HepG2 (cell line): Measurements from ENCODE around the gene HOMEZ. TPM values are rescaled to one million over a fixed set of nuclear protein-coding genes. Genes with fewer than 3 reads are reported as not detected.

ENCODE experiments used
- KDM5B ChIP-seq: sonication (generic); formaldehyde crosslinking; IDR thresholded peaks from 2 replicates; pipeline ENCODE4 v1.4.0; 2020; ENCODE audit warnings: missing genetic modification reagents, mild to moderate bottlenecking, borderline replicate concordance
- MBNL3 ChIP-seq: fragments of 250-450 bp; sonication (Bioruptor Pico); conservative IDR thresholded peaks from 2 replicates; pipeline ENCODE4 v1.8.0; 2022; ENCODE audit warnings: mild to moderate bottlenecking, inconsistent platforms
- MED8 ChIP-seq: sonication (generic); formaldehyde crosslinking; IDR thresholded peaks from 2 replicates; pipeline ENCODE4 v1.8.1; 2023; ENCODE audit warnings: mild to moderate bottlenecking, missing genetic modification reagents; ENCODE audit not compliant: insufficient replicate concordance
- MYNN ChIP-seq: sonication (generic); formaldehyde crosslinking; IDR thresholded peaks from 2 replicates; pipeline ENCODE4 v1.4.0; 2020; ENCODE audit warnings: mild to moderate bottlenecking, low read depth, missing genetic modification reagents
- PRPF4 ChIP-seq: fragments of 200-400 bp; formaldehyde crosslinking; IDR thresholded peaks from 2 replicates; pipeline ENCODE4 v1.6.1; 2016; ENCODE audit warnings: low read length, low read depth; ENCODE audit not compliant: poor library complexity, severe bottlenecking
- RXRA ChIP-seq: sonication (generic); formaldehyde crosslinking; IDR thresholded peaks from 2 replicates; pipeline ENCODE4 v1.5.1; 2020; ENCODE audit warnings: missing genetic modification reagents
- SOX6 ChIP-seq, 2 experiments: fragments of 450-650 bp in 1 of 2; sonication (generic) in 1 of 2; formaldehyde crosslinking in 1 of 2; IDR thresholded peaks; 2 replicates each; pipeline versions ENCODE4 v1.4.0 to v1.6.1; 2017 to 2020; ENCODE audit warnings: antibody characterized with exemption in 1 of 2, mild to moderate bottlenecking in 1 of 2, missing genetic modification reagents in 1 of 2
- SP140L ChIP-seq: sonication (generic); formaldehyde crosslinking; IDR thresholded peaks from 2 replicates; pipeline ENCODE4 v1.4.0; 2020; ENCODE audit warnings: missing genetic modification reagents, borderline replicate concordance
- YY1 ChIP-seq: IDR thresholded peaks from 2 replicates; pipeline ENCODE4 v1.6.1; 2011; ENCODE audit warnings: low read length, low read depth, moderate library complexity, mild to moderate bottlenecking; ENCODE audit not compliant: insufficient read depth, insufficient replicate concordance
- ZFAT ChIP-seq: sonication (generic); formaldehyde crosslinking; conservative IDR thresholded peaks from 2 replicates; pipeline ENCODE4 v1.8.1; 2023; ENCODE audit warnings: missing genetic modification reagents, inconsistent platforms
- ZMYM2 ChIP-seq: sonication (generic); formaldehyde crosslinking; IDR thresholded peaks from 2 replicates; pipeline ENCODE4 v1.8.0; 2022; ENCODE audit warnings: mild to moderate bottlenecking, missing genetic modification reagents
- ZNF24 ChIP-seq: fragments of 450-650 bp; IDR thresholded peaks from 2 replicates; pipeline ENCODE4 v1.6.1; 2017; ENCODE audit warnings: antibody characterized with exemption, mild to moderate bottlenecking
- ZNF274 ChIP-seq: sonication (generic); formaldehyde crosslinking; IDR thresholded peaks from 2 replicates; pipeline ENCODE4 v1.5.1; 2020; ENCODE audit warnings: mild to moderate bottlenecking, missing genetic modification reagents
- ZNF44 ChIP-seq: sonication (generic); formaldehyde crosslinking; IDR thresholded peaks from 2 replicates; pipeline ENCODE4 v1.5.1; 2020; ENCODE audit warnings: mild to moderate bottlenecking, missing genetic modification reagents
- ZNF552 ChIP-seq: sonication (generic); formaldehyde crosslinking; IDR thresholded peaks from 2 replicates; pipeline ENCODE4 v1.9.0; 2022; ENCODE audit warnings: missing genetic modification reagents, mild to moderate bottlenecking, borderline replicate concordance
- polyA plus RNA-seq, 8 experiments: library from polyadenylated mRNA; depleted of rRNA in 3 of 8; stranded (reverse) in 7 of 8; unstranded in 1 of 8; fragments of >200 nt; fragmentation: Illumina TruSeq in 4 of 8; extraction: Trizol in 4 of 8; gene quantifications; 2 replicates each; pipeline versions ENCODE4 v1.2.1 to v1.2.3, GENCODE V29; 2011 to 2016; ENCODE audit warnings: low read depth in 4 of 8, missing spikeins in 1 of 8, mixed read lengths in 1 of 8; ENCODE audit not compliant: insufficient read depth in 1 of 8
- total RNA-seq, 5 experiments: library from RNA; depleted of rRNA; stranded (reverse); fragments of >200 nt; fragmentation: Illumina TruSeq; extraction: Trizol; gene quantifications; 2 replicates each; pipeline ENCODE4 v1.2.3, GENCODE V29; 2016; ENCODE audit warnings: low read depth in 1 of 5
- TF ChIP-seq, protein P1 (sequence below): sonication (generic); formaldehyde crosslinking; IDR thresholded peaks from 2 replicates; pipeline ENCODE4 v1.5.1; 2020; ENCODE audit warnings: missing genetic modification reagents, mild to moderate bottlenecking, borderline replicate concordance
- TF ChIP-seq, protein P2 (sequence below): IDR thresholded peaks from 2 replicates; pipeline ENCODE4 v1.6.1; 2016; ENCODE audit warnings: mild to moderate bottlenecking
- TF ChIP-seq, protein P3 (sequence below): sonication (generic); formaldehyde crosslinking; IDR thresholded peaks from 2 replicates; pipeline ENCODE4 v1.4.0; 2020; ENCODE audit warnings: missing genetic modification reagents
- TF ChIP-seq, protein P4 (sequence below): sonication (generic); formaldehyde crosslinking; IDR thresholded peaks from 2 replicates; pipeline ENCODE4 v1.4.0; 2020; ENCODE audit warnings: missing genetic modification reagents, borderline replicate concordance
- TF ChIP-seq, protein P5 (sequence below): sonication (generic); formaldehyde crosslinking; IDR thresholded peaks from 2 replicates; pipeline ENCODE4 v1.8.0; 2022; ENCODE audit warnings: low read depth, missing genetic modification reagents

The HOMEZ gene
- total and polyA plus RNA-seq, 2 of the 13 experiments (the other 11 are each of a cell fraction or from before 2014, with no cell fraction given) = 14.5 to 31.8 TPM

DNA sequence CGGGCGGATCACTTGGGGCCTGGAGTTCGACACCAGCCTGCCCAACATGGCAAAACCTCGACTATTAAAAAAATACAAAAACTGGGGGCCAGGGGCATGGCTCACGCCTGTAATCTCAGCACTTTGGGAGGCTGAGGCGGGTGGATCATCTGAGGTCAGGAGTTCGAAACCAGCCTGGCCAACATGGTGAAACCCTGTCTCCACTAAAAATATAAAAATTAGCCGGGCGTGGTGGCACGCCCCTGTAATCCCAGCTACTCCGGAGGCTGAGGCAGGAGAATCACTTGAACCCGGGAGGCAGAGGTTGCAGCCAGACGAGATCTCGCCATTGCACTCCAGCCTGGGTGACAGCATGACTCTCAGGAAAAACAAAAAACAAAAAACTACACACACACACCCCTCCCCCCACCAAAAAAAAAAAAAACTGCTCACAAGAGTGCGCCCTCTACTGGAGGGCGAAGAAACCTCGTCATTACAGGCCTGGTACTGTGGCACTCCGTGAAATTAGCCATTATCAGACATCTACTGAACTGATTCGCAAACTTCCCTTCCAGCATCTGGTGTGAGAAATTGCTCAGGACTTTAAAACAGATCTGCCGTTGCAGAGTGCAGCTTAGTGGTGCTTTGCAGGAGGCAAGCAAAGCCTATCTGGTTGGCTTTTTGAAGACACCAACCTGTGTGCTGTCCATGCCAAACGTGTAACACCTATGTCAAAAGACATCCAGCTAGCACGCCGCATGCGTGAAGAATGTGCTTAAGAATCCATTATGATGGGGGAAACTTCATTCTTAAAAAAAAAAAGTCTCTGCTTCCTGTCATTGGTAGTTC lies 9.0 kb upstream of the HOMEZ start (continued):
- TF ChIP-seq KDM5B (peak; percentile 57; the same call in 1 of the 2 replicates), SOX6 (IDR thresholded peaks at IDR 0.05) (no peak), SOX6 (CRISPR knock-in tag; IDR thresholded peaks at IDR 0.05) (peak; percentile 57; the same call in 1 of the 2 replicates), ZNF552 (CRISPR knock-in tag) (no peak), MBNL3 (CRISPR knock-in tag) (0 out of 2 replicates have a peak, but pooled peaks have one; percentile 6), ZMYM2 (CRISPR knock-in tag) (0 out of 2 replicates have a peak, but pooled peaks have one; percentile 65), MYNN (CRISPR knock-in tag) (no peak), ZNF44 (peak; percentile 87), MED8 (CRISPR knock-in tag) (peak; percentile 45), RXRA (CRISPR knock-in tag) (no peak), ZFAT (0 out of 2 replicates have a peak, but pooled peaks have one; percentile 80), YY1 (peak; percentile 37), ZNF274 (CRISPR knock-in tag) (no peak), SP140L (CRISPR knock-in tag) (peak; percentile 46; the same call in 1 of the 2 replicates), PRPF4 (peak; percentile 94), ZNF24 (no peak)
- TF ChIP-seq, protein P1, sequence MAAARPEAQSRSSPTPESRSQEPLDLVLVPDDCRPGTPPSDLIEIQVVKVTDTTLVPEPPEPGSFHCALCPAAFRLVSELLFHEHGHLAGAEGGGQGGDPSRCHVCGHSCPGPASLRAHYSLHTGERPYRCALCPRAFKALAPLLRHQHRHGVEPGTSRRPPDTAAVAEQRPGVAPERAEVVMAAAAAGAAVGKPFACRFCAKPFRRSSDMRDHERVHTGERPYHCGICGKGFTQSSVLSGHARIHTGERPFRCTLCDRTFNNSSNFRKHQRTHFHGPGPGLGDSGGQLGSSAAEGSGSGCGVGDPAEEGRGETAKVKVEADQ = 0 out of 2 replicates have a peak, but pooled peaks have one; percentile 55
- TF ChIP-seq, protein P2, sequence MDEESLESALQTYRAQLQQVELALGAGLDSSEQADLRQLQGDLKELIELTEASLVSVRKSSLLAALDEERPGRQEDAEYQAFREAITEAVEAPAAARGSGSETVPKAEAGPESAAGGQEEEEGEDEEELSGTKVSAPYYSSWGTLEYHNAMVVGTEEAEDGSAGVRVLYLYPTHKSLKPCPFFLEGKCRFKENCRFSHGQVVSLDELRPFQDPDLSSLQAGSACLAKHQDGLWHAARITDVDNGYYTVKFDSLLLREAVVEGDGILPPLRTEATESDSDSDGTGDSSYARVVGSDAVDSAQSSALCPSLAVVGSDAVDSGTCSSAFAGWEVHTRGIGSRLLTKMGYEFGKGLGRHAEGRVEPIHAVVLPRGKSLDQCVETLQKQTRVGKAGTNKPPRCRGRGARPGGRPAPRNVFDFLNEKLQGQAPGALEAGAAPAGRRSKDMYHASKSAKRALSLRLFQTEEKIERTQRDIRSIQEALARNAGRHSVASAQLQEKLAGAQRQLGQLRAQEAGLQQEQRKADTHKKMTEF (CRISPR knock-in tag) = peak; percentile 51; the same call in 1 of the 2 replicates
- TF ChIP-seq, protein P3, sequence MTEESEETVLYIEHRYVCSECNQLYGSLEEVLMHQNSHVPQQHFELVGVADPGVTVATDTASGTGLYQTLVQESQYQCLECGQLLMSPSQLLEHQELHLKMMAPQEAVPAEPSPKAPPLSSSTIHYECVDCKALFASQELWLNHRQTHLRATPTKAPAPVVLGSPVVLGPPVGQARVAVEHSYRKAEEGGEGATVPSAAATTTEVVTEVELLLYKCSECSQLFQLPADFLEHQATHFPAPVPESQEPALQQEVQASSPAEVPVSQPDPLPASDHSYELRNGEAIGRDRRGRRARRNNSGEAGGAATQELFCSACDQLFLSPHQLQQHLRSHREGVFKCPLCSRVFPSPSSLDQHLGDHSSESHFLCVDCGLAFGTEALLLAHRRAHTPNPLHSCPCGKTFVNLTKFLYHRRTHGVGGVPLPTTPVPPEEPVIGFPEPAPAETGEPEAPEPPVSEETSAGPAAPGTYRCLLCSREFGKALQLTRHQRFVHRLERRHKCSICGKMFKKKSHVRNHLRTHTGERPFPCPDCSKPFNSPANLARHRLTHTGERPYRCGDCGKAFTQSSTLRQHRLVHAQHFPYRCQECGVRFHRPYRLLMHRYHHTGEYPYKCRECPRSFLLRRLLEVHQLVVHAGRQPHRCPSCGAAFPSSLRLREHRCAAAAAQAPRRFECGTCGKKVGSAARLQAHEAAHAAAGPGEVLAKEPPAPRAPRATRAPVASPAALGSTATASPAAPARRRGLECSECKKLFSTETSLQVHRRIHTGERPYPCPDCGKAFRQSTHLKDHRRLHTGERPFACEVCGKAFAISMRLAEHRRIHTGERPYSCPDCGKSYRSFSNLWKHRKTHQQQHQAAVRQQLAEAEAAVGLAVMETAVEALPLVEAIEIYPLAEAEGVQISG (CRISPR knock-in tag) = peak; percentile 58; the same call in 1 of the 2 replicates
- TF ChIP-seq, protein P4, sequence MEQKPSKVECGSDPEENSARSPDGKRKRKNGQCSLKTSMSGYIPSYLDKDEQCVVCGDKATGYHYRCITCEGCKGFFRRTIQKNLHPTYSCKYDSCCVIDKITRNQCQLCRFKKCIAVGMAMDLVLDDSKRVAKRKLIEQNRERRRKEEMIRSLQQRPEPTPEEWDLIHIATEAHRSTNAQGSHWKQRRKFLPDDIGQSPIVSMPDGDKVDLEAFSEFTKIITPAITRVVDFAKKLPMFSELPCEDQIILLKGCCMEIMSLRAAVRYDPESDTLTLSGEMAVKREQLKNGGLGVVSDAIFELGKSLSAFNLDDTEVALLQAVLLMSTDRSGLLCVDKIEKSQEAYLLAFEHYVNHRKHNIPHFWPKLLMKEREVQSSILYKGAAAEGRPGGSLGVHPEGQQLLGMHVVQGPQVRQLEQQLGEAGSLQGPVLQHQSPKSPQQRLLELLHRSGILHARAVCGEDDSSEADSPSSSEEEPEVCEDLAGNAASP (CRISPR knock-in tag) = no peak
- TF ChIP-seq, protein P5, sequence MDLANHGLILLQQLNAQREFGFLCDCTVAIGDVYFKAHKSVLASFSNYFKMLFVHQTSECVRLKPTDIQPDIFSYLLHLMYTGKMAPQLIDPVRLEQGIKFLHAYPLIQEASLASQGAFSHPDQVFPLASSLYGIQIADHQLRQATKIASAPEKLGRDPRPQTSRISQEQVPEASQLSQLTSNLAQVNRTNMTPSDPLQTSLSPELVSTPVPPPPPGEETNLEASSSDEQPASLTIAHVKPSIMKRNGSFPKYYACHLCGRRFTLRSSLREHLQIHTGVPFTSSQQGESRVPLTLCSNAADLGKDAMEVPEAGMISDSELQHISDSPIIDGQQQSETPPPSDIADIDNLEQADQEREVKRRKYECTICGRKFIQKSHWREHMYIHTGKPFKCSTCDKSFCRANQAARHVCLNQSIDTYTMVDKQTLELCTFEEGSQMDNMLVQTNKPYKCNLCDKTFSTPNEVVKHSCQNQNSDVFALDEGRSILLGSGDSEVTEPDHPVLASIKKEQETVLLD (CRISPR knock-in tag) = 0 out of 2 replicates have a peak, but pooled peaks have one; percentile 28
